Transverse colon (tissue), 4 donors: ENCODE results near the gene PFKFB2. TPM values are rescaled to one million over a fixed set of nuclear protein-coding genes. Genes with fewer than 3 reads are reported as not detected.

Experiments used
- DNase-seq: peaks from one replicate; pipeline ENCODE4 v3.0.0-alpha.2; 2019
- H3K27ac ChIP-seq, 4 donors: fragments of 200-600 bp; sonication (generic); 2 replicates each; pipeline ENCODE4 v1.5.1; 2016 to 2018; ENCODE audit warnings: inconsistent platforms in 4 of 4
- H3K27me3 ChIP-seq: fragments of 200-600 bp; sonication (generic); 2 replicates; pipeline ENCODE4 v1.5.1; 2017; ENCODE audit warnings: inconsistent platforms
- H3K36me3 ChIP-seq, 4 donors: fragments of 200-600 bp; sonication (generic); 2 replicates each; pipeline ENCODE4 v1.5.1; 2017 to 2019; ENCODE audit warnings: inconsistent platforms in 4 of 4
- H3K4me1 ChIP-seq, 4 donors: fragments of 200-600 bp; sonication (generic); 2 replicates each; pipeline ENCODE4 v1.5.1; 2017 to 2020; ENCODE audit warnings: inconsistent platforms in 4 of 4
- H3K4me3 ChIP-seq, 4 donors: fragments of 200-600 bp; sonication (generic); 1 replicate in 1 of 4; 2 replicates in 3 of 4; pipeline versions ENCODE4 v1.5.1 to v1.6.1; 2017 to 2019; ENCODE audit warnings: inconsistent platforms in 4 of 4
- H3K9me3 ChIP-seq, 2 donors: fragments of 200-600 bp; sonication (generic); 2 replicates each; pipeline ENCODE4 v1.5.1; 2017 to 2019; ENCODE audit warnings: inconsistent platforms in 2 of 2
- EP300 ChIP-seq: sonication (generic); formaldehyde crosslinking; IDR thresholded peaks from one replicate; pipeline ENCODE4 v1.6.1; 2017; ENCODE audit warnings: antibody characterized with exemption, low read depth
- POLR2A ChIP-seq: fragments of 450-650 bp; IDR thresholded peaks from one replicate; pipeline ENCODE4 v1.6.1; 2016; ENCODE audit warnings: antibody characterized with exemption, mild to moderate bottlenecking, moderate library complexity
- POLR2AphosphoS5 ChIP-seq, 3 donors: sonication (generic); formaldehyde crosslinking; IDR thresholded peaks; one replicate each; pipeline ENCODE4 v1.6.1; 2016; ENCODE audit warnings: antibody characterized with exemption in 3 of 3
- WGBS, 2 donors: methylation state at CpG; one replicate each; pipeline ENCODE4 v1.1.5; 2018; ENCODE audit warnings: low coverage in 1 of 2; 5-methylcytosine and 5-hydroxymethylcytosine counted together
- in situ Hi-C, 4 donors: fragments of 200-750 bp; cut with MboI; loops; one replicate each; pipeline versions ENCODE4 v1.15.0 to v1.15.1; 2017; ENCODE audit warnings: low sequenced_read_pairs in 3 of 4, low pct_ligation_motif_present in 1 of 4, low pct_unique_long_range_greater_than_20kb in 1 of 4
- intact Hi-C: fragments of 100-400 bp; cut with DNase I; formaldehyde crosslinking; loops from one replicate; pipeline ENCODE4 v1.15.1; 2023; ENCODE audit warnings: low total_unique reads
- total RNA-seq, 4 donors: library from RNA; depleted of rRNA; stranded (reverse); fragments of >200 nt; gene quantifications; one replicate each; pipeline ENCODE4 v1.1.0, GENCODE V29; 2016
- TF ChIP-seq, protein P1 (sequence below), 5 experiments: fragments of 200-600 bp in 3 of 5; fragments of 450-650 bp in 2 of 5; sonication (generic) in 3 of 5; IDR thresholded peaks; 1 replicate in 2 of 5; 2 replicates in 3 of 5; pipeline ENCODE4 v1.5.1; 2016 to 2017; ENCODE audit warnings: antibody characterized with exemption in 5 of 5, inconsistent platforms in 3 of 5, mild to moderate bottlenecking in 2 of 5, moderate library complexity in 1 of 5

The PFKFB2 gene
- total RNA-seq, 4 donors from 2014 or later = 84.2 to 155 (median 91.1) TPM

DNA sequence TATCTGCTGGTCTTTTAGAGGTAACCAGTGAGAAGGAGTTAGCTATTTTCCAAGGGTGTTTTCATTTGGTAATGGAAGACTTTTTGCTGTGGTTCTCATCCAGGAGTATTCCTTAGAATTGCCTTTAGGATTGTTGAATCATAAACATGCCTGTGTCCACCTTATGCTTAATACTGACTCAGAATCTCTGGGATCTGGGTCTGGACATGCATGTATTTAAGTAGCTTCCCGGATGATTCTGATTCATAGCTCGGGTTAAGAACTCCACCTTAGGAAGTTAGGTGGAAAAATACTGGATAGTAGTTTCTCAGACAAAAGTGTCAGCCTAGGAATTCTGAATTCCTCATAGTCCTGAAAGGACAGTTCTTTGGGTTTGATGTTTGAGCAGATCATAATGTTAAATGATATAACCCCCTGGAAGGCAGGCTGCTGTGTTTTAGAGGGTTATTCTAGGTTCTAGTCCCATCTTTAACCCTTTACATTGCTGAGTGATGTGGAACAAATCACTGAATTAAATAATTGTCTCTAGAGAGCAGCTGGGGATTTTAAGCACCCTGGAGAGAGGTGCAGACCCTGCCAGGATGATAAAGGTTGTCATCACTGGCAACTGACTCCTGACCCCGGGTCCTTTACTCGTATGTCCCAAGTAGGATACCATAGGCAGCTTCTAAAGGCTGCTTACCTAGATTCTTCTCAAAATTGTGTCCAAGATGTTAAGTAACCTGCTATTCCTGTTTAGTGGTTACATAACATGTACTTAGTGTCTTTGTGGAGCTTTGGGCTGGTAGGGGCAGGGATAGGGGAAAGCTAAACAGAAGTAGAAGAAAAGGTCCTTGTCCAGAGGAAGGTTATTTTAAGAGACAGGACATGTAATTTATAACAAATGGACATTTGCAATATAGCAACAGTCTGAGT, 21.1 kb downstream of the PFKFB2 start:
- Histone ChIP-seq H3K9me3 (no peaks in the 10 kb centered on the region), H3K27me3 (no peaks in the 10 kb centered on the region), H3K36me3 (peaks cover 0 to 31% (median 4%) of the 10 kb centered on the region in 4 donors), H3K4me1 (peaks cover 0 to 15% (median under 1%) of the 10 kb centered on the region in 4 donors), H3K27ac (no peak overlapping the region), H3K4me3 (no peak overlapping the region)
- TF ChIP-seq POLR2A = no peak
- TF ChIP-seq, protein P1, sequence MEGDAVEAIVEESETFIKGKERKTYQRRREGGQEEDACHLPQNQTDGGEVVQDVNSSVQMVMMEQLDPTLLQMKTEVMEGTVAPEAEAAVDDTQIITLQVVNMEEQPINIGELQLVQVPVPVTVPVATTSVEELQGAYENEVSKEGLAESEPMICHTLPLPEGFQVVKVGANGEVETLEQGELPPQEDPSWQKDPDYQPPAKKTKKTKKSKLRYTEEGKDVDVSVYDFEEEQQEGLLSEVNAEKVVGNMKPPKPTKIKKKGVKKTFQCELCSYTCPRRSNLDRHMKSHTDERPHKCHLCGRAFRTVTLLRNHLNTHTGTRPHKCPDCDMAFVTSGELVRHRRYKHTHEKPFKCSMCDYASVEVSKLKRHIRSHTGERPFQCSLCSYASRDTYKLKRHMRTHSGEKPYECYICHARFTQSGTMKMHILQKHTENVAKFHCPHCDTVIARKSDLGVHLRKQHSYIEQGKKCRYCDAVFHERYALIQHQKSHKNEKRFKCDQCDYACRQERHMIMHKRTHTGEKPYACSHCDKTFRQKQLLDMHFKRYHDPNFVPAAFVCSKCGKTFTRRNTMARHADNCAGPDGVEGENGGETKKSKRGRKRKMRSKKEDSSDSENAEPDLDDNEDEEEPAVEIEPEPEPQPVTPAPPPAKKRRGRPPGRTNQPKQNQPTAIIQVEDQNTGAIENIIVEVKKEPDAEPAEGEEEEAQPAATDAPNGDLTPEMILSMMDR (IDR thresholded peaks at IDR 0.05) = no peak
- no peak for TF ChIP-seq POLR2AphosphoS5 (IDR thresholded peaks at IDR 0.05)
- TF ChIP-seq EP300 = no peak
- intact Hi-C loops = no loop called here
- WGBS, 2 donors = 73 to 80% methylated on average over 3 to 4 of the region's 4 CpGs
- no peak for DNase-seq
- in situ Hi-C loops = loop anchor here in 1 of 4 donors (10.0 kb wide), 1 partner anchor 331 kb away; no protein-coding TSS in a partner anchor

DNA sequence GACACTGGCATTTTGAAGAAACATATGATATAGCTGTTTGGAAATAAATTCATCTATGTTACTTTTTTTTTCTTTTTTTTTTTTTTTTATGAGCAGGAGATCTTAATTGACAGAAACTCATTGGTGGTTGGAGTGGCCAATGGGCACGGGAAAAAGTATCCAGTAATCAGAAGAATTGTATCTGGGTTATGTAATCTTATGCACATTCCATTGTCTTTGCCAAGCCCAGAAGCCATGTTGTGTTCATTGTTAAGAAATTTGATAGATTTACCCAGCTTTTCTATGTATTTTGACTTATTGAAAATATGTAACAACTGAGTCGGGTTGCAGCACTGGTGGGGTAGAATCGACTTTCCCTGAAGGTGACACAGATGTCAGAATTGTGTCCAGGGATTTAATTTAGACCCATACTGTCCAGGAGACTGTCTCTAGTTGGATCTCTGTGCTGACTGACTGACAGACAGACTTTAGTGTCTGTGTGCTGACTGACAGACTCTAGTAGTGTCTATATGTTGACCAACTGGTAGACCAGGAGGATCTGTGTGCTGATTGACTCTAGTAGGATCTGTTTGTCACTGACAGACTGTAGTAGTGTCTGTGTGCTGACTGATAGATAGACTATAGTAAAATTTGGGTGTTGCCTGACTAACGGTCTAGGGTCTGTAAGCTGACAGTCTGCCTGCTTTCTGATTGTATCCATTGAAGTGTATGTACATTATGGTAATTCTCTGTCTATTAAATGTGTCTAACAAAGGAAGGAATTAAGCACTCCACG, 23.3 kb downstream of the PFKFB2 start:
- Histone ChIP-seq H3K36me3 (peaks cover 0 to 14% (median 2%) of the 10 kb centered on the region in 4 donors), H3K4me1 (peaks cover 0 to 15% (median 0%) of the 10 kb centered on the region in 4 donors), H3K9me3 (no peaks in the 10 kb centered on the region), H3K27me3 (no peaks in the 10 kb centered on the region), H3K4me3 (no peak overlapping the region), H3K27ac (peak overlapping the region in 2 of 4 donors; percentile 15 to 46)
- intact Hi-C loops = no loop called here
- TF ChIP-seq, protein P1 (IDR thresholded peaks at IDR 0.05) = no peak
- TF ChIP-seq EP300 (no peak), POLR2AphosphoS5 (IDR thresholded peaks at IDR 0.05) (no peak), POLR2A (no peak)
- in situ Hi-C loops = loop anchor here (10.0 to 25.0 kb wide), 3 partner anchors 328 to 436 kb away; partner anchors contain the start of gene CR1 (in 2 of the 4)
- DNase-seq = no peak
- WGBS, 2 donors = 57 to 58% methylated on average over 5 of the region's 5 CpGs

DNA sequence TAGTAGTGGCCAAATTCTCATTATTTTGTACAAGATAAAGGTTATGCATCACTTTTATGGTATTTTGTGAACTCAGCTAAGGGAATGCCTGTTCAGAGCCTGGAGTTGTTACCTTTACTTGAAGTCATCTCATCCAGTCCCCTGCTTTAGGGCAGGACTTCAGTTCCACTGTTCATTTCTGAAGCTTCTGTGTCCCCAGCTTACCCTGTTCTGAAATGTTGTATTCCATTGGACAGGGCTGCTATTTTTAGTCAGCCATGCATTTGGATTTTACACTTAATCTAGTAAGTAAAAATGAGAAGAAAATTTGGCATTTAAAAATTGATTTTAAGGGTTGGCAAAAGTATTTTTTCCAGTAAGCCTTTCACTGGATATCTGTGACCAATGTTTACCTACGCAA, 23.9 kb downstream of the PFKFB2 start:
- peak overlapping the region in 2 of 4 donors; percentile 15 to 46 for H3K27ac ChIP-seq
- no peak for TF ChIP-seq POLR2A
- TF ChIP-seq EP300 = no peak
- no peak for TF ChIP-seq POLR2AphosphoS5 (IDR thresholded peaks at IDR 0.05)
- TF ChIP-seq, protein P1 (IDR thresholded peaks at IDR 0.05) = no peak
- no peak for DNase-seq
- WGBS, 2 donors = 68 to 71% methylated on average over 1 of the region's 1 CpG
- H3K36me3 ChIP-seq = peaks cover 0 to 9% (median 0%) of the 10 kb centered on the region in 4 donors
- no peak overlapping the region for H3K4me3 ChIP-seq
- intact Hi-C loops = no loop called here
- no peaks in the 10 kb centered on the region for H3K9me3 ChIP-seq
- H3K4me1 ChIP-seq = peaks cover 0 to 15% (median 0%) of the 10 kb centered on the region in 4 donors
- no peaks in the 10 kb centered on the region for H3K27me3 ChIP-seq
- in situ Hi-C loops = loop anchor here (10.0 to 25.0 kb wide), 3 partner anchors 328 to 435 kb away; partner anchors contain the start of gene CR1 (in 2 of the 4)
